Vagina (tissue), 2 donors: ENCODE data around the gene CUL4B. TPM values are rescaled to one million over a fixed set of nuclear protein-coding genes. Genes with fewer than 3 reads are reported as not detected.

Experiments
- DNase-seq, 2 donors: peaks; one replicate each; pipeline ENCODE4 v3.0.0-alpha.2; 2017; ENCODE audit errors: extremely low spot score in 2 of 2
- H3K27ac ChIP-seq: fragments of 200-600 bp; sonication (generic); one replicate; pipeline ENCODE4 v1.5.1; 2019
- H3K27me3 ChIP-seq: fragments of 200-600 bp; sonication (generic); one replicate; pipeline ENCODE4 v1.5.1; 2019
- H3K36me3 ChIP-seq, 2 donors: fragments of 200-600 bp; sonication (generic); one replicate each; pipeline ENCODE4 v1.5.1; 2017 to 2019
- H3K4me1 ChIP-seq: fragments of 200-600 bp; sonication (generic); one replicate; pipeline ENCODE4 v1.5.1; 2019
- H3K4me3 ChIP-seq, 2 donors: fragments of 200-600 bp; sonication (generic); 1 replicate in 1 of 2; 2 replicates in 1 of 2; pipeline ENCODE4 v1.5.1; 2016 to 2019
- H3K9me3 ChIP-seq: fragments of 200-600 bp; sonication (generic); one replicate; pipeline ENCODE4 v1.5.1; 2019
- POLR2A ChIP-seq, 2 donors: fragments of 450-650 bp; IDR thresholded peaks; one replicate each; pipeline ENCODE4 v1.6.1; 2017; ENCODE audit warnings: antibody characterized with exemption in 2 of 2, mild to moderate bottlenecking in 2 of 2, moderate library complexity in 2 of 2
- POLR2AphosphoS5 ChIP-seq, 2 donors: sonication (generic); formaldehyde crosslinking; IDR thresholded peaks; one replicate each; pipeline ENCODE4 v1.9.0; 2017; ENCODE audit warnings: antibody characterized with exemption in 2 of 2, mild to moderate bottlenecking in 2 of 2, low read depth in 1 of 2; ENCODE audit not compliant: insufficient read depth in 1 of 2
- intact Hi-C: fragments of 100-400 bp; cut with DNase I; formaldehyde crosslinking; loops from one replicate; pipeline ENCODE4 v1.15.1; 2023
- total RNA-seq: library from RNA; depleted of rRNA; stranded (reverse); fragments of >200 nt; gene quantifications from one replicate; pipeline ENCODE4 v1.2.3, GENCODE V29; 2016
- TF ChIP-seq, protein P1 (sequence below), 3 experiments: fragments of 450-650 bp in 2 of 3; fragments of 200-600 bp in 1 of 3; sonication (generic) in 1 of 3; IDR thresholded peaks; one replicate each; pipeline ENCODE4 v1.5.1; 2017 to 2019; ENCODE audit warnings: antibody characterized with exemption in 3 of 3, mild to moderate bottlenecking in 2 of 3, moderate library complexity in 2 of 3

Gene CUL4B
- total RNA-seq, 1 donor from 2014 or later: 31.7 TPM

- peaks cover 0 to 3% of the 10 kb centered on the region in 2 donors for H3K36me3 ChIP-seq
- peaks cover 8% of the 10 kb centered on the region for H3K4me1 ChIP-seq
- H3K27ac ChIP-seq: no peak overlapping the region
- intact Hi-C loops: no loop called here
- TF ChIP-seq, protein P1, sequence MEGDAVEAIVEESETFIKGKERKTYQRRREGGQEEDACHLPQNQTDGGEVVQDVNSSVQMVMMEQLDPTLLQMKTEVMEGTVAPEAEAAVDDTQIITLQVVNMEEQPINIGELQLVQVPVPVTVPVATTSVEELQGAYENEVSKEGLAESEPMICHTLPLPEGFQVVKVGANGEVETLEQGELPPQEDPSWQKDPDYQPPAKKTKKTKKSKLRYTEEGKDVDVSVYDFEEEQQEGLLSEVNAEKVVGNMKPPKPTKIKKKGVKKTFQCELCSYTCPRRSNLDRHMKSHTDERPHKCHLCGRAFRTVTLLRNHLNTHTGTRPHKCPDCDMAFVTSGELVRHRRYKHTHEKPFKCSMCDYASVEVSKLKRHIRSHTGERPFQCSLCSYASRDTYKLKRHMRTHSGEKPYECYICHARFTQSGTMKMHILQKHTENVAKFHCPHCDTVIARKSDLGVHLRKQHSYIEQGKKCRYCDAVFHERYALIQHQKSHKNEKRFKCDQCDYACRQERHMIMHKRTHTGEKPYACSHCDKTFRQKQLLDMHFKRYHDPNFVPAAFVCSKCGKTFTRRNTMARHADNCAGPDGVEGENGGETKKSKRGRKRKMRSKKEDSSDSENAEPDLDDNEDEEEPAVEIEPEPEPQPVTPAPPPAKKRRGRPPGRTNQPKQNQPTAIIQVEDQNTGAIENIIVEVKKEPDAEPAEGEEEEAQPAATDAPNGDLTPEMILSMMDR (IDR thresholded peaks at IDR 0.05): no peak
- TF ChIP-seq POLR2AphosphoS5 (IDR thresholded peaks at IDR 0.05; ENCODE audit: insufficient read depth in 1 of 2, low read depth in 1 of 2) (no peak), POLR2A (IDR thresholded peaks at IDR 0.05) (no peak)
- DNase-seq: no peak
- H3K27me3 ChIP-seq: no peaks in the 10 kb centered on the region
- no peak overlapping the region for H3K4me3 ChIP-seq
- H3K9me3 ChIP-seq: no peaks in the 10 kb centered on the region
Measured at GRCh38 chrX:120556251-120556650, 4.5 kb downstream of the CUL4B start.

GRCh38 chrX:120549483-120550452, 11.0 kb downstream of the CUL4B start:
- Histone ChIP-seq H3K27me3 (no peaks in the 10 kb centered on the region), H3K9me3 (no peaks in the 10 kb centered on the region), H3K4me3 (no peak overlapping the region), H3K36me3 (peaks cover 0 to 5% of the 10 kb centered on the region in 2 donors), H3K27ac (no peak overlapping the region), H3K4me1 (no peaks in the 10 kb centered on the region)
- DNase-seq: no peak
- intact Hi-C loops: no loop called here
- no peak for TF ChIP-seq POLR2AphosphoS5 (IDR thresholded peaks at IDR 0.05; ENCODE audit: insufficient read depth in 1 of 2, low read depth in 1 of 2)
- no peak for TF ChIP-seq POLR2A (IDR thresholded peaks at IDR 0.05)
- TF ChIP-seq, protein P1 (IDR thresholded peaks at IDR 0.05): no peak

- H3K9me3 ChIP-seq: no peaks in the 10 kb centered on the region
Measured at GRCh38 chrX:120536061-120536460, 24.7 kb downstream of the CUL4B start.

GRCh38 chrX:120534413-120535205, 26.2 kb downstream of the CUL4B start:
- no peak overlapping the region for H3K4me3 ChIP-seq
- no peak overlapping the region for H3K27ac ChIP-seq
- no peaks in the 10 kb centered on the region for H3K9me3 ChIP-seq
- intact Hi-C loops: no loop called here
- H3K36me3 ChIP-seq: peaks cover 0 to 44% of the 10 kb centered on the region in 2 donors
- no peak for DNase-seq
- H3K27me3 ChIP-seq: no peaks in the 10 kb centered on the region
- no peaks in the 10 kb centered on the region for H3K4me1 ChIP-seq
- no peak for TF ChIP-seq POLR2AphosphoS5 (IDR thresholded peaks at IDR 0.05; ENCODE audit: insufficient read depth in 1 of 2, low read depth in 1 of 2)
- TF ChIP-seq POLR2A (IDR thresholded peaks at IDR 0.05): no peak
- TF ChIP-seq, protein P1 (IDR thresholded peaks at IDR 0.05): no peak

More at GRCh38 chrX:120536061-120536460, 24.7 kb downstream of the CUL4B start:
- Histone ChIP-seq H3K27ac (no peak overlapping the region), H3K36me3 (peaks cover 0 to 55% of the 10 kb centered on the region in 2 donors), H3K27me3 (no peaks in the 10 kb centered on the region), H3K4me3 (no peak overlapping the region), H3K4me1 (no peaks in the 10 kb centered on the region)
- intact Hi-C loops: no loop called here
- no peak for DNase-seq
- TF ChIP-seq, protein P1 (IDR thresholded peaks at IDR 0.05): no peak
- no peak for TF ChIP-seq POLR2AphosphoS5 (IDR thresholded peaks at IDR 0.05; ENCODE audit: insufficient read depth in 1 of 2, low read depth in 1 of 2)
- no peak for TF ChIP-seq POLR2A (IDR thresholded peaks at IDR 0.05)
